GM21515 (cell line): ENCODE results near the gene ADCY1.
"Not testable (repeated sequence)": the region's sequence is repeated elsewhere in the genome, so short reads cannot be mapped to it uniquely, and the experiment has no call there.

Source experiments
- ATAC-seq: cut with Tn5 transposase; IDR thresholded peaks from one replicate; pipeline ENCODE4 v1.9.1; 2021; ENCODE audit not compliant: unreplicated experiment

ADCY1 gene

GRCh38 chr7:45708046-45708950, 134.1 kb downstream of the ADCY1 start:
- ATAC-seq = no peak

- ATAC-seq = no peak
Observed at GRCh38 chr7:45709168-45710042, 135.2 kb downstream of the ADCY1 start.

GRCh38 chr7:45710271-45711160, 136.3 kb downstream of the ADCY1 start:
- no peak for ATAC-seq

- no peak for ATAC-seq
Observed at GRCh38 chr7:45711161-45711490, 137.0 kb downstream of the ADCY1 start.

- ATAC-seq = no peak
Observed at GRCh38 chr7:45712057-45712689, 138.0 kb downstream of the ADCY1 start.

- ATAC-seq = no peak
Observed at GRCh38 chr7:45712872-45713668, 138.9 kb downstream of the ADCY1 start.

- no peak for ATAC-seq
Observed at GRCh38 chr7:45713669-45714520, 139.7 kb downstream of the ADCY1 start.

GRCh38 chr7:45714521-45714820, 140.3 kb downstream of the ADCY1 start:
- no peak for ATAC-seq

GRCh38 chr7:45715471-45716352, 141.5 kb downstream of the ADCY1 start:
- no peak for ATAC-seq

GRCh38 chr7:45716380-45717203, 142.4 kb downstream of the ADCY1 start:
- ATAC-seq = no peak

GRCh38 chr7:45717537-45718235, 143.5 kb downstream of the ADCY1 start:
- ATAC-seq = no peak

GRCh38 chr7:45718464-45719330, 144.5 kb downstream of the ADCY1 start:
- no peak for ATAC-seq

GRCh38 chr7:45720989-45721388, 146.8 kb downstream of the ADCY1 start:
- ATAC-seq = no peak

GRCh38 chr7:45721686-45722598, 147.8 kb downstream of the ADCY1 start:
- no peak for ATAC-seq

GRCh38 chr7:45725231-45725630, 151.1 kb downstream of the ADCY1 start:
- ATAC-seq = not testable (repeated sequence)
